ENCODE results near the gene BEGAIN. TPM values are rescaled to one million over a fixed set of nuclear protein-coding genes. Genes with fewer than 3 reads are reported as not detected.

Gene BEGAIN
- total and polyA plus RNA-seq, 2 of the 8 experiments (the other 6 are each of a cell fraction or from before 2014, with no cell fraction given), result 2.9 to 3.0 TPM

- CTCF ChIA-PET (ENCODE audit: partially characterized antibody), result interaction anchor here (0.6 to 1.7 kb wide), 3 partner anchors 9 to 74 kb away, joined by 3 to 5 read pairs (median 3); no protein-coding TSS in a partner anchor
Measured at GRCh38 chr14:100580316-100581227, 6.6 kb downstream of the BEGAIN start.

More at GRCh38 chr14:100580316-100581227, 6.6 kb downstream of the BEGAIN start:
- H3K56ac ChIP-seq (replicated peaks; ENCODE audit: insufficient read length, low read depth, low read length), result no peak overlapping the region
- no peak overlapping the region for H3K18ac ChIP-seq (ENCODE audit: extremely low read depth, low read length)
- FAIRE-seq (no peak), DNase-seq (ENCODE audit: low read depth in 1 of 2, low spot score in 2 of 2) (no peak)
- H3K79me2 ChIP-seq (ENCODE audit: control insufficient read depth in 1 of 2, insufficient read depth in 2 of 2, low read length in 2 of 2), result no peaks in the 10 kb centered on the region
- TF ChIP-seq POLR2AphosphoS5 (IDR thresholded peaks at IDR 0.05; ENCODE audit: low read depth, low read length), result no peak
- no peak for TF ChIP-seq RNF2 (IDR thresholded peaks at IDR 0.05; ENCODE audit: borderline replicate concordance, low read depth, low read length, missing control alignments, poor library complexity, severe bottlenecking)
- TF ChIP-seq EP300 (IDR thresholded peaks at IDR 0.05; ENCODE audit: borderline replicate concordance in 1 of 2, low read depth in 2 of 2, low read length in 2 of 2), result no peak
- no peak for TF ChIP-seq CHD2 (IDR thresholded peaks at IDR 0.05; ENCODE audit: low read length)
- no peak for TF ChIP-seq MAFK (IDR thresholded peaks at IDR 0.05; ENCODE audit: low read depth, low read length)
- no peak for TF ChIP-seq POU5F1 (IDR thresholded peaks at IDR 0.05; ENCODE audit: low read depth, low read length)
- no peak for TF ChIP-seq NANOG (IDR thresholded peaks at IDR 0.05; ENCODE audit: insufficient read depth, low read depth, low read length, poor library complexity, severe bottlenecking)
- TF ChIP-seq PHF8 (conservative IDR thresholded peaks at IDR 0.05; ENCODE audit: low read depth, low read length), result no peak
- no peak for TF ChIP-seq SP2 (IDR thresholded peaks at IDR 0.05; ENCODE audit: low read length)
- no peak for TF ChIP-seq SUZ12 (IDR thresholded peaks at IDR 0.05; ENCODE audit: low read length)
- H2BK12ac ChIP-seq (ENCODE audit: low read depth, low read length), result no peak overlapping the region
- 91% methylated on average over 14 of the region's 14 CpGs; no CpG with 5 or more reads in 1 of the 2 experiments for WGBS, 2 experiments (ENCODE audit: extremely low coverage in 1 of 2, insufficient coverage in 1 of 2, insufficient read length in 1 of 2, insufficient replicate concordance in 2 of 2, low coverage in 1 of 2, low lambda C conversion rate in 2 of 2, missing lambda C conversion rate in 1 of 2)
- no peak overlapping the region for H3K4me2 ChIP-seq (ENCODE audit: insufficient read depth in 1 of 2, low read depth in 2 of 2, low read length in 2 of 2)
- H3K27ac ChIP-seq (ENCODE audit: low read depth, low read length), result no peak overlapping the region
- no peak overlapping the region for H2BK15ac ChIP-seq (ENCODE audit: low read length)
- H3K23me2 ChIP-seq (ENCODE audit: low read depth, low read length), result no peaks in the 10 kb centered on the region; the same call in 1 of the 2 replicates
- no peak overlapping the region for H3K23ac ChIP-seq (ENCODE audit: insufficient read length)
- no peak overlapping the region for H2BK120ac ChIP-seq (replicated peaks; ENCODE audit: low read depth, low read length)
- no peak overlapping the region for H2AFZ ChIP-seq (ENCODE audit: low read length)
- no peak overlapping the region for H2BK5ac ChIP-seq (ENCODE audit: low read depth, low read length)
- H3K9me3 ChIP-seq (ENCODE audit: insufficient read depth in 2 of 2, low read depth in 1 of 2, low read length in 1 of 2), result no peaks in the 10 kb centered on the region
- no peak overlapping the region for H4K5ac ChIP-seq (ENCODE audit: insufficient read length, low read depth, low read length)
- no peak overlapping the region for H2AK5ac ChIP-seq (ENCODE audit: low read depth, low read length)
- H3K4me1 ChIP-seq (replicated peaks in 1 of 4; ENCODE audit: control insufficient read depth in 3 of 4, insufficient read depth in 4 of 4, low read length in 3 of 4), result no peaks in the 10 kb centered on the region
- no peak overlapping the region for H3K4ac ChIP-seq (replicated peaks; ENCODE audit: insufficient read length, low read depth, low read length)
- H4K8ac ChIP-seq (ENCODE audit: extremely low read depth, insufficient read depth, low read length), result no peak overlapping the region
- no peak overlapping the region for H3K14ac ChIP-seq (ENCODE audit: insufficient read length)
- no peak overlapping the region for H3K4me3 ChIP-seq (ENCODE audit: extremely low read depth in 1 of 4, insufficient read depth in 2 of 4, low read depth in 3 of 4, low read length in 4 of 4)
- H2BK20ac ChIP-seq (ENCODE audit: low read length), result no peak overlapping the region
- H4K20me1 ChIP-seq (replicated peaks in 1 of 2; ENCODE audit: control insufficient read depth in 1 of 2, insufficient read depth in 2 of 2, low read length in 2 of 2), result no peaks in the 10 kb centered on the region
- H3K9ac ChIP-seq (replicated peaks in 1 of 4; ENCODE audit: extremely low read depth in 1 of 4, low read depth in 3 of 4, low read length in 3 of 4), result no peak overlapping the region
- POLR2A ChIA-PET (ENCODE audit: partially characterized antibody), result no interaction called here
- H3K36me3 ChIP-seq (ENCODE audit: control insufficient read depth in 2 of 4, insufficient read depth in 4 of 4, low read length in 3 of 4), result no peaks in the 10 kb centered on the region
- no peaks in the 10 kb centered on the region for H3K79me1 ChIP-seq (ENCODE audit: low read depth, low read length)
- H3K27me3 ChIP-seq (replicated peaks in 1 of 4; ENCODE audit: control insufficient read depth in 3 of 4, extremely low read depth in 1 of 4, insufficient read depth in 3 of 4, low read length in 3 of 4), result peaks cover 2 to 7% (median 4%) of the 10 kb centered on the region in 4 experiments
- H4K91ac ChIP-seq (replicated peaks; ENCODE audit: insufficient read length, low read length), result no peak overlapping the region

Measured in H1 (cell line).